Measurements from ENCODE around the gene NCBP3. TPM values are rescaled to one million over a fixed set of nuclear protein-coding genes. Genes with fewer than 3 reads are reported as not detected.

Gene NCBP3
- total and polyA plus RNA-seq, 4 donors = 4.6 to 17.1 (median 8.3) TPM

GRCh38 chr17:3815122-3815521, 30.9 kb downstream of the NCBP3 start:
- TF ChIP-seq YY1 (IDR thresholded peaks at IDR 0.05) (no peak), SP1 (IDR thresholded peaks at IDR 0.05) (no peak), ATF3 (IDR thresholded peaks at IDR 0.05) (no peak), GABPA (IDR thresholded peaks at IDR 0.05 in 1 of 2, conservative IDR thresholded peaks at IDR 0.05 in 1 of 2) (no peak), JUND (IDR thresholded peaks at IDR 0.05) (no peak)
- Histone ChIP-seq H3K4me1 (ENCODE audit: control insufficient read depth in 4 of 4, insufficient read depth in 4 of 4, low read length in 3 of 4) (no peaks in the 10 kb centered on the region), H3K27me3 (ENCODE audit: control insufficient read depth in 4 of 4, insufficient read depth in 4 of 4, low read length in 3 of 4) (no peaks in the 10 kb centered on the region), H3K27ac (ENCODE audit: low read depth in 1 of 2, low read length in 2 of 2) (no peak overlapping the region), H3K9me3 (ENCODE audit: control insufficient read depth in 4 of 4, low read length in 3 of 4) (no peaks in the 10 kb centered on the region), H3K9ac (ENCODE audit: low read depth in 1 of 2, low read length in 2 of 2) (no peak overlapping the region), H3K36me3 (ENCODE audit: control insufficient read depth in 4 of 4, insufficient read depth in 3 of 4, low read depth in 1 of 4, low read length in 3 of 4) (peaks cover 9 to 71% (median 50%) of the 10 kb centered on the region in 4 donors), H3K4me3 (ENCODE audit: low read depth in 1 of 3, low read length in 3 of 3) (no peak overlapping the region)
- no peak for DNase-seq (ENCODE audit: low spot score)
- 91% methylated on average over 6 of the region's 6 CpGs for WGBS

GRCh38 chr17:3814361-3814760, 31.7 kb downstream of the NCBP3 start:
- WGBS = 85% methylated on average over 13 of the region's 13 CpGs
- no peak for TF ChIP-seq HNF4A (conservative IDR thresholded peaks at IDR 0.05)
- TF ChIP-seq CTCF (IDR thresholded peaks at IDR 0.05; ENCODE audit: low read depth, low read length, missing input control) = no peak
- TF ChIP-seq ATF3 (IDR thresholded peaks at IDR 0.05) = no peak
- TF ChIP-seq ZBTB33 (IDR thresholded peaks at IDR 0.05) = no peak
- no peak for TF ChIP-seq RAD21 (IDR thresholded peaks at IDR 0.05)
- TF ChIP-seq FOXA1 (IDR thresholded peaks at IDR 0.05) = no peak
- no peak for TF ChIP-seq YY1 (IDR thresholded peaks at IDR 0.05)
- no peak for TF ChIP-seq HNF4G (IDR thresholded peaks at IDR 0.05)
- no peak for TF ChIP-seq NR2F2 (IDR thresholded peaks at IDR 0.05)
- no peak for TF ChIP-seq SP1 (IDR thresholded peaks at IDR 0.05)
- Histone ChIP-seq H3K4me1 (ENCODE audit: control insufficient read depth in 4 of 4, insufficient read depth in 4 of 4, low read length in 3 of 4) (no peaks in the 10 kb centered on the region), H3K27me3 (ENCODE audit: control insufficient read depth in 4 of 4, insufficient read depth in 4 of 4, low read length in 3 of 4) (no peaks in the 10 kb centered on the region), H3K9me3 (ENCODE audit: control insufficient read depth in 4 of 4, low read length in 3 of 4) (no peaks in the 10 kb centered on the region), H3K4me3 (ENCODE audit: low read depth in 1 of 3, low read length in 3 of 3) (no peak overlapping the region), H3K9ac (ENCODE audit: low read depth in 1 of 2, low read length in 2 of 2) (no peak overlapping the region), H3K27ac (ENCODE audit: low read depth in 1 of 2, low read length in 2 of 2) (no peak overlapping the region), H3K36me3 (ENCODE audit: control insufficient read depth in 4 of 4, insufficient read depth in 3 of 4, low read depth in 1 of 4, low read length in 3 of 4) (peaks cover 9 to 71% (median 47%) of the 10 kb centered on the region in 4 donors)
- no peak for DNase-seq (ENCODE audit: low spot score)

GRCh38 chr17:3813171-3813570, 32.9 kb downstream of the NCBP3 start:
- H3K4me3 ChIP-seq (ENCODE audit: low read depth in 1 of 3, low read length in 3 of 3) = no peak overlapping the region
- DNase-seq (ENCODE audit: low spot score) = no peak
- no peaks in the 10 kb centered on the region for H3K27me3 ChIP-seq (ENCODE audit: control insufficient read depth in 4 of 4, insufficient read depth in 4 of 4, low read length in 3 of 4)
- no peak overlapping the region for H3K9ac ChIP-seq (ENCODE audit: low read depth in 1 of 2, low read length in 2 of 2)
- H3K27ac ChIP-seq (ENCODE audit: low read depth in 1 of 2, low read length in 2 of 2) = no peak overlapping the region
- peaks cover 9 to 64% (median 39%) of the 10 kb centered on the region in 4 donors for H3K36me3 ChIP-seq (ENCODE audit: control insufficient read depth in 4 of 4, insufficient read depth in 3 of 4, low read depth in 1 of 4, low read length in 3 of 4)
- 96% methylated on average over 15 of the region's 15 CpGs for WGBS
- H3K9me3 ChIP-seq (ENCODE audit: control insufficient read depth in 4 of 4, low read length in 3 of 4) = no peaks in the 10 kb centered on the region
- TF ChIP-seq SP1 (IDR thresholded peaks at IDR 0.05) = no peak
- no peak for TF ChIP-seq REST (IDR thresholded peaks at IDR 0.05)
- no peak for TF ChIP-seq HNF4A (conservative IDR thresholded peaks at IDR 0.05)
- H3K4me1 ChIP-seq (ENCODE audit: control insufficient read depth in 4 of 4, insufficient read depth in 4 of 4, low read length in 3 of 4) = no peaks in the 10 kb centered on the region
